ENCODE results near the gene NNT. TPM values are rescaled to one million over a fixed set of nuclear protein-coding genes. Genes with fewer than 3 reads are reported as not detected.

NNT gene
- total RNA-seq, 1 experiment from 2014 or later = 71.6 TPM

- H3K36me3 ChIP-seq (ENCODE audit: insufficient read depth, low read length, poor library complexity, severe bottlenecking) = peaks cover 25% of the 10 kb centered on the region
- no peak for TF ChIP-seq CTCF (conservative IDR thresholded peaks at IDR 0.05; ENCODE audit: low read depth, low read length)
- TF ChIP-seq EZH2 (IDR thresholded peaks at IDR 0.05; ENCODE audit: borderline replicate concordance, low read depth, low read length, poor library complexity, severe bottlenecking) = no peak
- CTCF ChIA-PET = no interaction called here
- no peaks in the 10 kb centered on the region for H3K27me3 ChIP-seq (replicated peaks; ENCODE audit: insufficient read depth, low read depth, low read length, poor library complexity)
- peaks cover 4% of the 10 kb centered on the region for H3K4me1 ChIP-seq (ENCODE audit: insufficient read depth, low read length, poor library complexity, severe bottlenecking)
- intact Hi-C loops (cut with micrococcal nuclease; ENCODE audit: unreplicated experiment) = no loop called here
- POLR2A ChIA-PET (ENCODE audit: low non-redundant PET) = no interaction called here
- no peak for DNase-seq (ENCODE audit: low spot score)
- no peaks in the 10 kb centered on the region for H3K9me3 ChIP-seq (ENCODE audit: low read depth, low read length, poor library complexity, severe bottlenecking)
- H3K27ac ChIP-seq (ENCODE audit: low read depth, low read length, poor library complexity, severe bottlenecking) = no peak overlapping the region
- H3K4me3 ChIP-seq (ENCODE audit: low read depth, low read length, poor library complexity, severe bottlenecking) = no peak overlapping the region
- BruUV-seq (replicated peaks) = no TSS peak
Observed at GRCh38 chr5:43615445-43616184, 12.6 kb downstream of the NNT start.

GRCh38 chr5:43616535-43616934 is 13.6 kb downstream of the NNT start:
- no peak overlapping the region for H3K27ac ChIP-seq (ENCODE audit: low read depth, low read length, poor library complexity, severe bottlenecking)
- H3K4me1 ChIP-seq (ENCODE audit: insufficient read depth, low read length, poor library complexity, severe bottlenecking) = peaks cover 4% of the 10 kb centered on the region
- H3K9me3 ChIP-seq (ENCODE audit: low read depth, low read length, poor library complexity, severe bottlenecking) = no peaks in the 10 kb centered on the region
- POLR2A ChIA-PET (ENCODE audit: low non-redundant PET) = no interaction called here
- intact Hi-C loops (cut with micrococcal nuclease; ENCODE audit: unreplicated experiment) = no loop called here
- no peak overlapping the region for H3K4me3 ChIP-seq (ENCODE audit: low read depth, low read length, poor library complexity, severe bottlenecking)
- DNase-seq (ENCODE audit: low spot score) = no peak
- CTCF ChIA-PET = no interaction called here
- peaks cover 21% of the 10 kb centered on the region for H3K36me3 ChIP-seq (ENCODE audit: insufficient read depth, low read length, poor library complexity, severe bottlenecking)
- no peak for TF ChIP-seq EZH2 (IDR thresholded peaks at IDR 0.05; ENCODE audit: borderline replicate concordance, low read depth, low read length, poor library complexity, severe bottlenecking)
- no peak for TF ChIP-seq CTCF (conservative IDR thresholded peaks at IDR 0.05; ENCODE audit: low read depth, low read length)
- no peaks in the 10 kb centered on the region for H3K27me3 ChIP-seq (replicated peaks; ENCODE audit: insufficient read depth, low read depth, low read length, poor library complexity)
- BruUV-seq (replicated peaks) = no TSS peak

GRCh38 chr5:43619380-43619779 is 16.4 kb downstream of the NNT start:
- BruUV-seq (replicated peaks) = no TSS peak
- ChIA-PET CTCF (no interaction called here), POLR2A (ENCODE audit: low non-redundant PET) (no interaction called here)
- no peak overlapping the region for H3K4me3 ChIP-seq (ENCODE audit: low read depth, low read length, poor library complexity, severe bottlenecking)
- peaks cover 17% of the 10 kb centered on the region for H3K36me3 ChIP-seq (ENCODE audit: insufficient read depth, low read length, poor library complexity, severe bottlenecking)
- no peak overlapping the region for H3K27ac ChIP-seq (ENCODE audit: low read depth, low read length, poor library complexity, severe bottlenecking)
- no peaks in the 10 kb centered on the region for H3K27me3 ChIP-seq (replicated peaks; ENCODE audit: insufficient read depth, low read depth, low read length, poor library complexity)
- peaks cover 4% of the 10 kb centered on the region for H3K4me1 ChIP-seq (ENCODE audit: insufficient read depth, low read length, poor library complexity, severe bottlenecking)
- TF ChIP-seq EZH2 (IDR thresholded peaks at IDR 0.05; ENCODE audit: borderline replicate concordance, low read depth, low read length, poor library complexity, severe bottlenecking) (no peak), CTCF (conservative IDR thresholded peaks at IDR 0.05; ENCODE audit: low read depth, low read length) (no peak)
- intact Hi-C loops (cut with micrococcal nuclease; ENCODE audit: unreplicated experiment) = no loop called here
- no peaks in the 10 kb centered on the region for H3K9me3 ChIP-seq (ENCODE audit: low read depth, low read length, poor library complexity, severe bottlenecking)
- DNase-seq (ENCODE audit: low spot score) = peak; percentile 55

Data from A673 (cell line).